OCI-LY1 (cell line): ENCODE measurements around the gene ITIH1.

Source experiments
- EZH2 ChIP-seq: fragments of 200-600 bp; sonication (generic), shearing (Covaris generic); IDR thresholded peaks from 2 replicates; pipeline ENCODE4 v1.8.0; 2017; ENCODE audit warnings: borderline replicate concordance, mixed run types, mild to moderate bottlenecking, antibody characterized with exemption, low read length, moderate library complexity, mixed read lengths
- TF ChIP-seq, protein P1 (sequence below): fragments of 200-600 bp; sonication (generic), shearing (Covaris generic); IDR thresholded peaks from 2 replicates; pipeline ENCODE4 v1.5.1; 2017; ENCODE audit warnings: mild to moderate bottlenecking, antibody characterized with exemption, low read length, moderate library complexity, mixed read lengths

DNA sequence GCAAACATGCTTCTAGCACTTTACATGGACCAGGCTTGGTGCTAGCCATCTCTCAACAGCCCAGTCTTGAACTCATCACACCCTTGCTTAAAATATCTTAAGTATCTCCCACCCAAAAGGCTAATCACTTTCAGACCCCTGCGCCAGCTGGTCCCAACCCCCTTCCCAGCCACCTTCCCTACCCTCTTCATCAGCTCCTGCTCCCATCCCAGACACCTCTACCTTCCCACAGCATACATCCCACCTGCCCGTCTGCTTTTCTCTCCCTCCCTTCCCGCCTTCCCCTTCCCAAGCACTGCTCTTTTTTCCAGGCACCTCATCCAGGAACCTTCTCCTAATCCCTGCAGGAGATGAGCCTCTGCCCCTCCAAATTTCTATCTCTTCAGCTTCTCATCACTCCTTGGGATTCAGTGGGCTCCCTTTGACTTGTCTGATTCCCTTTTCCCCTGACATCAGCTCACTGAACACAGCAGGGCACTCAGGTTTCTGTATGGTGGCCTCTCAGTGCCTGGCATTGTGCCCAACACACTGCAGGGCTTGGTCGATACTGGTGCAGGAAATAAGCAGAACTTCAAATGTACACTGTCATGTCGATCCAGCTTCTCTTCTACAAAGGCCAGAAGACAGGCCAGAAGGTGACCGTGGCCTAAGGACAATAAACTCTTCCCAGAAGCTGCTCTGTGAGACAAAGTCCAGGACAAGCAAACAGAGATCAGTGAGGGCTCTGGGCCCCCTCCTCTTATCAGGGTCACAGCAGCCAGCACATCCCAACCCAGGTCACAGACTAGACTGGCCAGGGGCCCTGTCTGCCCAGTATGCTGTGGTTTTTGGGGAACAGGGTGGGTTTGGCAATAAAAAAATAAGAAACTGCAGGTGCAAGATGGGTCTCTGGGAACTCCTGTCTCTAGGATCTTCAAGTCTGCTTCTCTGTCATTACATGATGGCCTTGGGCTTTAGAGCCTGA, 2.2 kb upstream of the ITIH1 start:
- no peak for TF ChIP-seq EZH2
- TF ChIP-seq, protein P1, sequence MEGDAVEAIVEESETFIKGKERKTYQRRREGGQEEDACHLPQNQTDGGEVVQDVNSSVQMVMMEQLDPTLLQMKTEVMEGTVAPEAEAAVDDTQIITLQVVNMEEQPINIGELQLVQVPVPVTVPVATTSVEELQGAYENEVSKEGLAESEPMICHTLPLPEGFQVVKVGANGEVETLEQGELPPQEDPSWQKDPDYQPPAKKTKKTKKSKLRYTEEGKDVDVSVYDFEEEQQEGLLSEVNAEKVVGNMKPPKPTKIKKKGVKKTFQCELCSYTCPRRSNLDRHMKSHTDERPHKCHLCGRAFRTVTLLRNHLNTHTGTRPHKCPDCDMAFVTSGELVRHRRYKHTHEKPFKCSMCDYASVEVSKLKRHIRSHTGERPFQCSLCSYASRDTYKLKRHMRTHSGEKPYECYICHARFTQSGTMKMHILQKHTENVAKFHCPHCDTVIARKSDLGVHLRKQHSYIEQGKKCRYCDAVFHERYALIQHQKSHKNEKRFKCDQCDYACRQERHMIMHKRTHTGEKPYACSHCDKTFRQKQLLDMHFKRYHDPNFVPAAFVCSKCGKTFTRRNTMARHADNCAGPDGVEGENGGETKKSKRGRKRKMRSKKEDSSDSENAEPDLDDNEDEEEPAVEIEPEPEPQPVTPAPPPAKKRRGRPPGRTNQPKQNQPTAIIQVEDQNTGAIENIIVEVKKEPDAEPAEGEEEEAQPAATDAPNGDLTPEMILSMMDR = no peak
